ENCODE data around the gene FABP6.

FABP6 gene

GRCh38 chr5:160262151-160263074, 33.1 kb downstream of the FABP6 start:
- no peak for DNase-seq (ENCODE audit: low spot score)

- peak; percentile 33 for DNase-seq (ENCODE audit: low spot score)
Observed at GRCh38 chr5:160263326-160263855, 34.1 kb downstream of the FABP6 start.

GRCh38 chr5:160266044-160266443, 36.7 kb downstream of the FABP6 start:
- no peak for DNase-seq (ENCODE audit: low spot score)

GRCh38 chr5:160266752-160267345, 37.5 kb downstream of the FABP6 start:
- DNase-seq (ENCODE audit: low spot score): no peak

GRCh38 chr5:160268121-160268520, 38.8 kb downstream of the FABP6 start:
- no peak for DNase-seq (ENCODE audit: low spot score)

GRCh38 chr5:160269017-160269416, 39.7 kb downstream of the FABP6 start:
- peak; percentile 61 for DNase-seq (ENCODE audit: low spot score)

GRCh38 chr5:160270704-160271103, 41.4 kb downstream of the FABP6 start:
- DNase-seq (ENCODE audit: low spot score): no peak

GRCh38 chr5:160271396-160271795, 42.1 kb downstream of the FABP6 start:
- DNase-seq (ENCODE audit: low spot score): peak; percentile 34

GRCh38 chr5:160271836-160272235, 42.5 kb downstream of the FABP6 start:
- DNase-seq (ENCODE audit: low spot score): no peak

GRCh38 chr5:160272264-160272663, 43.0 kb downstream of the FABP6 start:
- no peak for DNase-seq (ENCODE audit: low spot score)

GRCh38 chr5:160272889-160273288, 43.6 kb downstream of the FABP6 start:
- no peak for DNase-seq (ENCODE audit: low spot score)

- no peak for DNase-seq (ENCODE audit: low spot score)
Observed at GRCh38 chr5:160274483-160274931, 45.2 kb downstream of the FABP6 start.

- DNase-seq (ENCODE audit: low spot score): no peak
Observed at GRCh38 chr5:160278343-160278742, 49.0 kb downstream of the FABP6 start.

GRCh38 chr5:160280384-160281095, 51.2 kb downstream of the FABP6 start:
- DNase-seq (ENCODE audit: low spot score): no peak

GRCh38 chr5:160281275-160281674, 52.0 kb downstream of the FABP6 start:
- DNase-seq (ENCODE audit: low spot score): no peak

GRCh38 chr5:160284291-160284873, 55.1 kb downstream of the FABP6 start:
- no peak for DNase-seq (ENCODE audit: low spot score)

- DNase-seq (ENCODE audit: low spot score): no peak
Observed at GRCh38 chr5:160285316-160285715, 56.0 kb downstream of the FABP6 start.

- DNase-seq (ENCODE audit: low spot score): no peak
Observed at GRCh38 chr5:160286947-160287346, 57.6 kb downstream of the FABP6 start.

- peak; percentile 38 for DNase-seq (ENCODE audit: low spot score)
Observed at GRCh38 chr5:160287378-160288051, 58.2 kb downstream of the FABP6 start.

Data from kidney tubule cell (primary cell).